PC-3 (cell line): ENCODE measurements around the gene RGS12. TPM values are rescaled to one million over a fixed set of nuclear protein-coding genes. Genes with fewer than 3 reads are reported as not detected.
A peak's percentile ranks its signal among the peaks of the same experiment; 100 is the strongest.

Experiments
- ATAC-seq: fragments of 200-7000 bp; cut with Tn5 transposase; 2 replicates; pipeline ENCODE4 v1.9.1; 2020; ENCODE audit warnings: mild to moderate bottlenecking, moderate library complexity
- BruUV-seq: library from RNA; stranded (reverse); fragments of 400-500 nt; replicated peaks from 2 replicates; lab custom pipeline; 2021; lab: Mats Ljungman, UMichigan
- CTCF ChIA-PET: fragments of 300-600 bp; sonication (Branson Sonifier 250); formaldehyde crosslinking; loops from one replicate; lab custom pipeline; 2022; ENCODE audit warnings: antibody characterized with exemption; lab: Charles Lee
- POLR2A ChIA-PET: fragments of 300-600 bp; sonication (Branson Sonifier 250); formaldehyde crosslinking; loops from one replicate; lab custom pipeline; 2022; ENCODE audit warnings: antibody characterized with exemption; ENCODE audit not compliant: unreplicated experiment; lab: Charles Lee
- DNase-seq: peaks from one replicate; pipeline ENCODE4 v3.0.0-alpha.2; 2015
- H2AFZ ChIP-seq: fragments of 300-600 bp; sonication (generic); 2 replicates; pipeline ENCODE4 v1.6.0; 2016; ENCODE audit warnings: antibody characterized with exemption, low read length
- H3F3A ChIP-seq: fragments of 300-600 bp; sonication (generic); one replicate; pipeline ENCODE4 v1.6.0; 2017; ENCODE audit warnings: antibody characterized with exemption, low read length, control low read depth, mild to moderate bottlenecking; ENCODE audit not compliant: unreplicated experiment
- H3K27ac ChIP-seq: fragments of 300-600 bp; sonication (generic); 2 replicates; pipeline ENCODE4 v1.5.1; 2016; ENCODE audit warnings: mild to moderate bottlenecking, low read length
- H3K27me3 ChIP-seq: fragments of 300-600 bp; sonication (generic); 2 replicates; pipeline ENCODE4 v1.6.1; 2016; ENCODE audit warnings: low read length, mixed read lengths
- H3K36me3 ChIP-seq: fragments of 300-600 bp; sonication (generic); 2 replicates; pipeline ENCODE4 v1.6.1; 2016; ENCODE audit warnings: low read depth, mixed run types, low read length, mixed read lengths
- H3K4me1 ChIP-seq: fragments of 300-600 bp; sonication (generic); 2 replicates; pipeline ENCODE4 v1.5.1; 2016; ENCODE audit warnings: low read length; ENCODE audit not compliant: insufficient read depth
- H3K4me2 ChIP-seq: fragments of 300-600 bp; sonication (generic); 2 replicates; pipeline ENCODE4 v1.6.0; 2016; ENCODE audit warnings: low read length
- H3K4me3 ChIP-seq: fragments of 300-600 bp; sonication (generic); 2 replicates; pipeline ENCODE4 v1.5.1; 2016; ENCODE audit warnings: mild to moderate bottlenecking, low read length, mixed read lengths
- H3K79me2 ChIP-seq: fragments of 300-600 bp; sonication (generic); 2 replicates; pipeline ENCODE4 v1.6.1; 2017; ENCODE audit warnings: low read length, mixed read lengths
- H3K9ac ChIP-seq: fragments of 300-600 bp; sonication (generic); 2 replicates; pipeline ENCODE4 v1.6.0; 2016; ENCODE audit warnings: mild to moderate bottlenecking, low read length
- H3K9me2 ChIP-seq: fragments of 300-600 bp; sonication (generic); replicated peaks from 2 replicates; pipeline ENCODE4 v1.6.1; 2016; ENCODE audit warnings: mixed run types, low read length, mixed read lengths
- H3K9me3 ChIP-seq: fragments of 300-600 bp; sonication (generic); 2 replicates; pipeline ENCODE4 v1.6.1; 2016; ENCODE audit warnings: low read length, mixed read lengths
- H4K20me1 ChIP-seq: fragments of 300-600 bp; sonication (generic); 2 replicates; pipeline ENCODE4 v1.6.1; 2016; ENCODE audit warnings: low read length, mixed read lengths
- CTCF ChIP-seq: fragments of 300-600 bp; sonication (generic); conservative IDR thresholded peaks from 2 replicates; pipeline ENCODE4 v1.5.1; 2017; ENCODE audit warnings: antibody characterized with exemption, low read depth, mild to moderate bottlenecking, low read length
- EZH2 ChIP-seq: fragments of 300-600 bp; sonication (generic); IDR thresholded peaks from one replicate; pipeline ENCODE4 v1.6.1; 2017; ENCODE audit warnings: antibody characterized with exemption, mild to moderate bottlenecking, low read length; ENCODE audit not compliant: unreplicated experiment
- EZH2phosphoT487 ChIP-seq: fragments of 300-600 bp; sonication (generic); IDR thresholded peaks from 2 replicates; pipeline ENCODE4 v1.6.1; 2018; ENCODE audit warnings: mild to moderate bottlenecking, antibody characterized with exemption, low read length, borderline replicate concordance
- intact Hi-C: fragments of 100-400 bp; cut with micrococcal nuclease; formaldehyde crosslinking; loops from 2 replicates; pipeline ENCODE4 v1.9.0; 2023
- total RNA-seq: library from RNA; depleted of rRNA; stranded (reverse); fragments of >200 nt; gene quantifications from 2 replicates; pipeline ENCODE4 v1.2.3, GENCODE V29; 2014

Gene RGS12
- total RNA-seq, 1 experiment from 2014 or later, result 10.3 TPM

GRCh38 chr4:3256230-3257102, 36.4 kb upstream of the RGS12 start:
- H3F3A ChIP-seq, result no peaks in the 10 kb centered on the region
- H3K9me3 ChIP-seq, result no peaks in the 10 kb centered on the region
- no peak overlapping the region for H3K4me3 ChIP-seq
- POLR2A ChIA-PET, result no interaction called here
- no peak overlapping the region; the same call in 1 of the 2 replicates for H2AFZ ChIP-seq
- H3K4me1 ChIP-seq, result peaks cover 26% of the 10 kb centered on the region
- H3K4me2 ChIP-seq, result peak overlapping the region; percentile 40
- TF ChIP-seq EZH2phosphoT487 (no peak), EZH2 (no peak), CTCF (no peak)
- BruUV-seq, result no TSS peak
- no peak for ATAC-seq
- H3K79me2 ChIP-seq, result no peaks in the 10 kb centered on the region
- no peaks in the 10 kb centered on the region for H4K20me1 ChIP-seq
- H3K27me3 ChIP-seq, result no peaks in the 10 kb centered on the region
- CTCF ChIA-PET, result no interaction called here
- no peak for DNase-seq
- H3K27ac ChIP-seq, result peak overlapping the region; percentile 51
- no peak overlapping the region for H3K9ac ChIP-seq
- H3K36me3 ChIP-seq, result no peaks in the 10 kb centered on the region
- no peaks in the 10 kb centered on the region for H3K9me2 ChIP-seq
- intact Hi-C loops, result no loop called here

- Histone ChIP-seq H3K9me3 (no peaks in the 10 kb centered on the region), H3K4me2 (peak overlapping the region; percentile 54), H3K4me1 (peaks cover 26% of the 10 kb centered on the region), H3K27ac (peak overlapping the region; percentile 60), H2AFZ (no peak overlapping the region; the same call in 1 of the 2 replicates), H3F3A (no peaks in the 10 kb centered on the region), H3K4me3 (no peak overlapping the region), H4K20me1 (no peaks in the 10 kb centered on the region), H3K9ac (no peak overlapping the region), H3K9me2 (no peaks in the 10 kb centered on the region), H3K27me3 (no peaks in the 10 kb centered on the region), H3K36me3 (no peaks in the 10 kb centered on the region), H3K79me2 (no peaks in the 10 kb centered on the region)
- DNase-seq (peak; percentile 81), ATAC-seq (peak; percentile 38)
- TF ChIP-seq EZH2 (no peak), EZH2phosphoT487 (no peak), CTCF (no peak)
- BruUV-seq, result no TSS peak
- POLR2A ChIA-PET, result no interaction called here
- intact Hi-C loops, result no loop called here
- CTCF ChIA-PET, result no interaction called here
These were observed 35.7 kb upstream of the RGS12 start for GRCh38 chr4:3257103-3257555.
